ENCODE results near the gene MTX1. TPM values are rescaled to one million over a fixed set of nuclear protein-coding genes. Genes with fewer than 3 reads are reported as not detected.
"Not testable (repeated sequence)": the region's sequence is repeated elsewhere in the genome, so short reads cannot be mapped to it uniquely, and the experiment has no call there.

MTX1 gene
- total and polyA plus RNA-seq, 2 donors (not counting 1 experiment from before 2014, with no cell fraction given): 42.2 to 46.6 TPM

- Histone ChIP-seq H3K4me1 (ENCODE audit: control insufficient read depth, extremely low read depth, insufficient read depth, low read length) (peaks cover 16% of the 10 kb centered on the region), H3K4me3 (replicated peaks in 1 of 4; ENCODE audit: control extremely low read depth in 1 of 4, insufficient read depth in 1 of 4, low read depth in 3 of 4, low read length in 4 of 4) (peak overlapping the region; percentile 65 to 72 (median 68)), H3K9ac (ENCODE audit: insufficient read depth, low read length) (peak overlapping the region; percentile 57), H3K79me2 (ENCODE audit: control insufficient read depth, insufficient read depth, low read length) (peaks cover 6% of the 10 kb centered on the region), H2AFZ (ENCODE audit: low read length) (peak overlapping the region; percentile 96), H3K27ac (ENCODE audit: insufficient read depth, low read length) (peak overlapping the region; percentile 85), H3K9me3 (ENCODE audit: control insufficient read depth, insufficient read depth, low read depth, low read length) (no peaks in the 10 kb centered on the region), H4K20me1 (ENCODE audit: control insufficient read depth, extremely low read depth, insufficient read depth, low read length) (no peaks in the 10 kb centered on the region), H3K36me3 (ENCODE audit: control insufficient read depth, insufficient read depth, low read length) (peaks cover 10% of the 10 kb centered on the region), H3K4me2 (ENCODE audit: extremely low read depth, insufficient read depth, low read length) (peak overlapping the region; percentile 93), H3K27me3 (ENCODE audit: control insufficient read depth, insufficient read depth, low read length) (no peaks in the 10 kb centered on the region)
- TF ChIP-seq EZH2 (IDR thresholded peaks at IDR 0.05; ENCODE audit: low read length, missing control alignments) (no peak), CTCF (conservative IDR thresholded peaks at IDR 0.05 in 1 of 2, IDR thresholded peaks at IDR 0.05 in 1 of 2; ENCODE audit: low read depth in 1 of 2, low read length in 2 of 2) (peak in 1 of 2 donors; percentile 12)
- peak; percentile 99 to 100 for DNase-seq (ENCODE audit: low read depth in 2 of 2)
Measured at GRCh38 chr1:155244368-155245162, 36.1 kb downstream of the MTX1 start.

- H3K36me3 ChIP-seq (ENCODE audit: control insufficient read depth, insufficient read depth, low read length): peaks cover 10% of the 10 kb centered on the region
- no peak for DNase-seq (ENCODE audit: low read depth in 2 of 2)
- no peaks in the 10 kb centered on the region for H4K20me1 ChIP-seq (ENCODE audit: control insufficient read depth, extremely low read depth, insufficient read depth, low read length)
- H3K27me3 ChIP-seq (ENCODE audit: control insufficient read depth, insufficient read depth, low read length): no peaks in the 10 kb centered on the region
- H3K4me2 ChIP-seq (ENCODE audit: extremely low read depth, insufficient read depth, low read length): peak overlapping the region; percentile 93
- peaks cover 16% of the 10 kb centered on the region for H3K4me1 ChIP-seq (ENCODE audit: control insufficient read depth, extremely low read depth, insufficient read depth, low read length)
- no peaks in the 10 kb centered on the region for H3K9me3 ChIP-seq (ENCODE audit: control insufficient read depth, insufficient read depth, low read depth, low read length)
- TF ChIP-seq EZH2 (IDR thresholded peaks at IDR 0.05; ENCODE audit: low read length, missing control alignments) (no peak), CTCF (conservative IDR thresholded peaks at IDR 0.05 in 1 of 2, IDR thresholded peaks at IDR 0.05 in 1 of 2; ENCODE audit: low read depth in 1 of 2, low read length in 2 of 2) (no peak)
- peaks cover 6% of the 10 kb centered on the region for H3K79me2 ChIP-seq (ENCODE audit: control insufficient read depth, insufficient read depth, low read length)
- peak overlapping the region; percentile 96 for H2AFZ ChIP-seq (ENCODE audit: low read length)
- H3K9ac ChIP-seq (ENCODE audit: insufficient read depth, low read length): peak overlapping the region; percentile 57
- peak overlapping the region; percentile 65 to 72 (median 68) for H3K4me3 ChIP-seq (replicated peaks in 1 of 4; ENCODE audit: control extremely low read depth in 1 of 4, insufficient read depth in 1 of 4, low read depth in 3 of 4, low read length in 4 of 4)
- peak overlapping the region; percentile 85 for H3K27ac ChIP-seq (ENCODE audit: insufficient read depth, low read length)
Measured at GRCh38 chr1:155245163-155245524, 36.6 kb downstream of the MTX1 start.

GRCh38 chr1:155246796-155247195 is 38.3 kb downstream of the MTX1 start:
- H3K27me3 ChIP-seq (ENCODE audit: control insufficient read depth, insufficient read depth, low read length); H3K9me3 ChIP-seq (ENCODE audit: control insufficient read depth, insufficient read depth, low read depth, low read length); H3K27ac ChIP-seq (ENCODE audit: insufficient read depth, low read length); H3K9ac ChIP-seq (ENCODE audit: insufficient read depth, low read length); DNase-seq (ENCODE audit: low read depth in 2 of 2); H3K79me2 ChIP-seq (ENCODE audit: control insufficient read depth, insufficient read depth, low read length); H3K4me3 ChIP-seq (replicated peaks in 1 of 4; ENCODE audit: control extremely low read depth in 1 of 4, insufficient read depth in 1 of 4, low read depth in 3 of 4, low read length in 4 of 4); H3K4me2 ChIP-seq (ENCODE audit: extremely low read depth, insufficient read depth, low read length); H4K20me1 ChIP-seq (ENCODE audit: control insufficient read depth, extremely low read depth, insufficient read depth, low read length); H2AFZ ChIP-seq (ENCODE audit: low read length): not testable (repeated sequence)
- Histone ChIP-seq H3K36me3 (ENCODE audit: control insufficient read depth, insufficient read depth, low read length) (peaks cover 13% of the 10 kb centered on the region), H3K4me1 (ENCODE audit: control insufficient read depth, extremely low read depth, insufficient read depth, low read length) (peaks cover 12% of the 10 kb centered on the region)
